ENCODE results near the gene IRF1. TPM values are rescaled to one million over a fixed set of nuclear protein-coding genes. Genes with fewer than 3 reads are reported as not detected.

The IRF1 gene
- total and polyA plus RNA-seq, 7 donors: 15.3 to 169 (median 37.2) TPM

DNA sequence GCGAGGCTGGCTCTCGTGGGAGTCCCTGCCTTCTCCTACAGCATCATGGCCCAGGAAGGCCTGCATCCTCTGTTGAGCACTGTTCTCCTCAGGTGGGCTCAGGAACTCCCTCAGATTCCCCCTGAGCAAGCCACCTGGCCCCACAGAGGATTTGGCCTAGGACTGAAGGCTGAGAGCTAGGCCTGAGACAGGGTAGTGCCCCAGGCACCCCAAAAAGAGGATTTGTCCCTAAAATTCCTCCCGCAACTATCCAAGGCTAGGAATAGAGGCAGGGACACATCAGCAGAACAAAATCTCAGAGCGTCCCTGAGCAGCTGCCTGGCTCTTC lies 11.0 kb upstream of the IRF1 start:
- intact Hi-C loops (cut with DNase I): loop anchor here (1.0 kb wide), 1 partner anchor 115 kb away; no protein-coding TSS in a partner anchor
- 48 to 67% methylated on average over 4 of the region's 4 CpGs for WGBS, 2 donors
- Histone ChIP-seq H3K4me3 (no peak overlapping the region), H3K4me1 (peaks cover 0 to 46% (median 41%) of the 10 kb centered on the region in 4 donors), H3K27me3 (no peaks in the 10 kb centered on the region), H3K27ac (peak overlapping the region; percentile 18 to 100 (median 96)), H3K9me3 (no peaks in the 10 kb centered on the region), H3K36me3 (no peaks in the 10 kb centered on the region)
- no peak for DNase-seq
- no peak for TF ChIP-seq POLR2A (IDR thresholded peaks at IDR 0.05)
- TF ChIP-seq POLR2AphosphoS5 (IDR thresholded peaks at IDR 0.05): no peak
- no peak for TF ChIP-seq EP300 (IDR thresholded peaks at IDR 0.05)
- no peak for TF ChIP-seq CTCF (IDR thresholded peaks at IDR 0.05)

DNA sequence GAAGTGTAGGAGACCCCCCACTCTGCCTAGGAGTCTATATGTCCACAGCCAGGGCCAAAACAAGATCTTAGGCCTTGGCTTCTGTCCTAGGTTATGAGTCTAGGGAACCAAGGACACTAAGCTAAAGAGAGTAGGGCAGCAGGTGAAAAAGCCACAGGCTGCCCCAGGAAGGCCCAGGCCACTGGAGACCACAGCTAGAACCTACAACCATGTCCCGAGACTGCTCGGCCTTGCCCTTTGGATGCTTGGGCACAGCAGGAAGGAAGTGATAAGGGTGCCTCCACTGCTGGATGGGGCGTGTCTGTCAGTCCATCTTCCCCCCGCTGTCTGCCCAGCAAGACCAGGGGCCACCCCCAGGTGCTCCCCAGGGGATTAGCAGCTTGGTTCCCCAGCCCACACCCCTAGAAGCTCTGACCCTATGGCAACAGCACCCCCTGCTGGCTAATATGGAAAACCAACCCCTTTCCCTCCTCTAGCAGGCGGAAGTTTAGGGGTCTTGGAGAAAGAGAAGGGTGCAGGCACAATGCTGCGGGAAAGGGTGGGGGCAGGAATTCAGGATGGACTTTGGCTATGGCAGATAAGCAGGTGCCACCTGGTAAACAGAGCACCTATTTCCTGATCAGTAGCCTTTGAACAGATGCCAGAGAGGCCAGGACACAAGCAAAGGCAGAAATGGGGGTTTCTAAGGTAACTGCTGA lies 10.5 kb upstream of the IRF1 start:
- intact Hi-C loops (cut with DNase I): loop anchor here (1.0 kb wide), 1 partner anchor 115 kb away; no protein-coding TSS in a partner anchor
- DNase-seq: peak; percentile 85
- Histone ChIP-seq H3K27ac (peak overlapping the region; percentile 18 to 100 (median 96)), H3K27me3 (no peaks in the 10 kb centered on the region), H3K36me3 (no peaks in the 10 kb centered on the region), H3K4me3 (no peak overlapping the region), H3K4me1 (peaks cover 0 to 44% (median 41%) of the 10 kb centered on the region in 4 donors), H3K9me3 (no peaks in the 10 kb centered on the region)
- WGBS, 2 donors: 16 to 29% methylated on average over 6 of the region's 6 CpGs
- no peak for TF ChIP-seq EP300 (IDR thresholded peaks at IDR 0.05)
- peak; percentile 90 to 93 (median 93) for TF ChIP-seq CTCF (IDR thresholded peaks at IDR 0.05)

GRCh38 chr5:132500244-132500930 lies 9.8 kb upstream of the IRF1 start:
- TF ChIP-seq POLR2AphosphoS5 (IDR thresholded peaks at IDR 0.05) (no peak), EP300 (IDR thresholded peaks at IDR 0.05) (no peak), POLR2A (IDR thresholded peaks at IDR 0.05) (no peak), CTCF (IDR thresholded peaks at IDR 0.05) (no peak)
- no peak for DNase-seq
- intact Hi-C loops (cut with DNase I): no loop called here
- H3K4me1 ChIP-seq: peaks cover 0 to 42% (median 38%) of the 10 kb centered on the region in 4 donors
- WGBS, 2 donors: 69 to 87% methylated on average over 6 of the region's 6 CpGs
- no peak overlapping the region for H3K4me3 ChIP-seq
- no peaks in the 10 kb centered on the region for H3K27me3 ChIP-seq
- H3K9me3 ChIP-seq: no peaks in the 10 kb centered on the region
- no peaks in the 10 kb centered on the region for H3K36me3 ChIP-seq
- H3K27ac ChIP-seq: peak overlapping the region; percentile 18 to 100 (median 96)

GRCh38 chr5:132499440-132500243 lies 9.1 kb upstream of the IRF1 start:
- no peak overlapping the region for H3K4me3 ChIP-seq
- H3K36me3 ChIP-seq: no peaks in the 10 kb centered on the region
- H3K27me3 ChIP-seq: no peaks in the 10 kb centered on the region
- peaks cover 0 to 43% (median 39%) of the 10 kb centered on the region in 4 donors for H3K4me1 ChIP-seq
- 64 to 78% methylated on average over 9 of the region's 9 CpGs for WGBS, 2 donors
- H3K27ac ChIP-seq: peak overlapping the region; percentile 7 to 100 (median 96)
- no peaks in the 10 kb centered on the region for H3K9me3 ChIP-seq
- no peak for TF ChIP-seq CTCF (IDR thresholded peaks at IDR 0.05)
- DNase-seq: no peak
- intact Hi-C loops (cut with DNase I): loop anchor here (5.0 to 10.0 kb wide), 4 partner anchors 58 to 278 kb away; partner anchors contain the start of genes RAD50, SEPTIN8 and SLC22A4
